Right lobe of liver (tissue), 6 donors: Measurements from ENCODE around the gene CDH4. TPM values are rescaled to one million over a fixed set of nuclear protein-coding genes. Genes with fewer than 3 reads are reported as not detected.

Experiments
- ATAC-seq, 4 donors: fragments of 200-7000 bp; cut with Tn5 transposase; one replicate each; pipeline ENCODE4 v1.9.1; 2020; ENCODE audit warnings: mild to moderate bottlenecking in 4 of 4, moderate library complexity in 4 of 4
- DNase-seq, 3 donors: peaks; one replicate each; pipeline ENCODE4 v3.0.0-alpha.2; 2020
- H3K27ac ChIP-seq, 3 donors: fragments of 200-600 bp; one replicate each; pipeline ENCODE4 v1.8.0; 2022
- H3K27me3 ChIP-seq, 2 donors: fragments of 200-600 bp; one replicate each; pipeline ENCODE4 v1.8.0; 2022
- H3K36me3 ChIP-seq, 4 donors: fragments of 200-600 bp; sonication (generic) in 1 of 4; one replicate each; pipeline versions ENCODE4 v1.5.1 to v1.8.0; 2017 to 2022; ENCODE audit warnings: control low read depth in 1 of 4
- H3K4me1 ChIP-seq, 4 donors: fragments of 200-600 bp; sonication (generic) in 1 of 4; one replicate each; pipeline versions ENCODE4 v1.5.1 to v1.8.0; 2017 to 2022; ENCODE audit warnings: control low read depth in 1 of 4
- H3K4me3 ChIP-seq, 3 donors: fragments of 200-600 bp; one replicate each; pipeline ENCODE4 v1.8.0; 2022
- H3K9me3 ChIP-seq, 4 donors: fragments of 200-600 bp; sonication (generic) in 1 of 4; one replicate each; pipeline versions ENCODE4 v1.5.1 to v1.8.0; 2017 to 2022; ENCODE audit warnings: control low read depth in 1 of 4
- CTCF ChIP-seq, 4 donors: fragments of 200-600 bp in 3 of 4; fragments of 450-650 bp in 1 of 4; IDR thresholded peaks; one replicate each; pipeline versions ENCODE4 v1.5.1 to v1.8.0; 2016 to 2022; ENCODE audit warnings: antibody characterized with exemption in 4 of 4, mild to moderate bottlenecking in 2 of 4
- POLR2A ChIP-seq: fragments of 450-650 bp; IDR thresholded peaks from one replicate; pipeline ENCODE4 v1.6.1; 2017; ENCODE audit warnings: antibody characterized with exemption, mild to moderate bottlenecking
- WGBS: methylation state at CpG from one replicate; pipeline ENCODE4 v1.1.6; 2018; ENCODE audit warnings: low coverage, low lambda C conversion rate; ENCODE audit not compliant: insufficient coverage; ENCODE audit errors: missing lambda C conversion rate; 5-methylcytosine and 5-hydroxymethylcytosine counted together
- intact Hi-C, 2 donors: fragments of 100-400 bp; cut with DNase I; formaldehyde crosslinking; loops; one replicate each; pipeline versions ENCODE4 v1.11.2 to v1.14.1; 2022
- total RNA-seq, 6 experiments: library from RNA; depleted of rRNA in 2 of 6; stranded (reverse); fragments of >200 nt in 2 of 6; fragmentation: NEBNext Ultra II Directional in 3 of 6; extraction: Animal tissue kit (Norgen Biotek cat#: 25700) in 3 of 6; gene quantifications; one replicate each; pipeline versions ENCODE4 v1.1.0 to v1.2.4, GENCODE V29; 2016 to 2023
- donor health status: DM: no; HTN: yes; CAD: no.
- donor health status: DM: no; HTN: no; CAD: no.
- donor health status: DM: no; HTN: no; CAD: no.
- donor health status: DM: no; HTN: yes; CAD: no.
- donor health status: DM: no; HTN: yes; CAD: no.

CDH4 gene
- total RNA-seq, 6 experiments from 2014 or later, result 0.02 to 0.14 (median 0.09) TPM; not detected in 3

GRCh38 chr20:61779176-61779965, 527.3 kb downstream of the CDH4 start:
- no peaks in the 10 kb centered on the region for H3K27me3 ChIP-seq
- intact Hi-C loops, result no loop called here
- WGBS, result 44% methylated on average over 11 of the region's 27 CpGs
- TF ChIP-seq POLR2A (no peak), CTCF (IDR thresholded peaks at IDR 0.05) (no peak)
- H3K4me3 ChIP-seq, result no peak overlapping the region
- no peaks in the 10 kb centered on the region for H3K9me3 ChIP-seq
- H3K4me1 ChIP-seq, result no peaks in the 10 kb centered on the region
- no peaks in the 10 kb centered on the region for H3K36me3 ChIP-seq
- ATAC-seq, result peak in 1 of 4 donors; percentile 10
- DNase-seq, result peak in 1 of 3 donors; percentile 19
- no peak overlapping the region for H3K27ac ChIP-seq

- Histone ChIP-seq H3K27me3 (no peaks in the 10 kb centered on the region), H3K27ac (no peak overlapping the region), H3K4me3 (no peak overlapping the region), H3K9me3 (no peaks in the 10 kb centered on the region), H3K36me3 (no peaks in the 10 kb centered on the region), H3K4me1 (no peaks in the 10 kb centered on the region)
- WGBS, result 80% methylated on average over 2 of the region's 7 CpGs
- intact Hi-C loops, result no loop called here
- ATAC-seq, result no peak
- DNase-seq, result peak in 1 of 3 donors; percentile 21
- TF ChIP-seq CTCF (IDR thresholded peaks at IDR 0.05) (no peak), POLR2A (no peak)
Observed at GRCh38 chr20:61780066-61780465, 528.0 kb downstream of the CDH4 start.

GRCh38 chr20:61784801-61785566, 532.9 kb downstream of the CDH4 start:
- intact Hi-C loops, result no loop called here
- 62% methylated on average over 9 of the region's 18 CpGs for WGBS
- no peaks in the 10 kb centered on the region for H3K4me1 ChIP-seq
- no peak overlapping the region for H3K27ac ChIP-seq
- no peaks in the 10 kb centered on the region for H3K9me3 ChIP-seq
- no peaks in the 10 kb centered on the region for H3K27me3 ChIP-seq
- peak in 1 of 3 donors; percentile 42 for DNase-seq
- H3K36me3 ChIP-seq, result no peaks in the 10 kb centered on the region
- no peak overlapping the region for H3K4me3 ChIP-seq
- TF ChIP-seq CTCF (IDR thresholded peaks at IDR 0.05), result no peak
- no peak for TF ChIP-seq POLR2A
- ATAC-seq, result peak in 1 of 4 donors; percentile 50

GRCh38 chr20:61785567-61785816, 533.4 kb downstream of the CDH4 start:
- WGBS, result no CpG with 5 or more reads among the region's 1 CpG
- Histone ChIP-seq H3K27me3 (no peaks in the 10 kb centered on the region), H3K4me1 (no peaks in the 10 kb centered on the region), H3K4me3 (no peak overlapping the region), H3K36me3 (no peaks in the 10 kb centered on the region), H3K9me3 (no peaks in the 10 kb centered on the region), H3K27ac (no peak overlapping the region)
- no peak for ATAC-seq
- DNase-seq, result no peak
- TF ChIP-seq CTCF (IDR thresholded peaks at IDR 0.05) (no peak), POLR2A (no peak)
- intact Hi-C loops, result no loop called here
